PC-3 (cell line): Measurements from ENCODE around the gene LHFPL6. TPM values are rescaled to one million over a fixed set of nuclear protein-coding genes. Genes with fewer than 3 reads are reported as not detected.

Source experiments
- ATAC-seq: fragments of 200-7000 bp; cut with Tn5 transposase; 2 replicates; pipeline ENCODE4 v1.9.1; 2020; ENCODE audit warnings: mild to moderate bottlenecking, moderate library complexity
- BruUV-seq: library from RNA; stranded (reverse); fragments of 400-500 nt; replicated peaks from 2 replicates; lab custom pipeline; 2021; lab: Mats Ljungman, UMichigan
- CTCF ChIA-PET: fragments of 300-600 bp; sonication (Branson Sonifier 250); formaldehyde crosslinking; loops from one replicate; lab custom pipeline; 2022; ENCODE audit warnings: antibody characterized with exemption; lab: Charles Lee
- POLR2A ChIA-PET: fragments of 300-600 bp; sonication (Branson Sonifier 250); formaldehyde crosslinking; loops from one replicate; lab custom pipeline; 2022; ENCODE audit warnings: antibody characterized with exemption; ENCODE audit not compliant: unreplicated experiment; lab: Charles Lee
- DNase-seq: peaks from one replicate; pipeline ENCODE4 v3.0.0-alpha.2; 2015
- H2AFZ ChIP-seq: fragments of 300-600 bp; sonication (generic); 2 replicates; pipeline ENCODE4 v1.6.0; 2016; ENCODE audit warnings: antibody characterized with exemption, low read length
- H3F3A ChIP-seq: fragments of 300-600 bp; sonication (generic); one replicate; pipeline ENCODE4 v1.6.0; 2017; ENCODE audit warnings: antibody characterized with exemption, low read length, control low read depth, mild to moderate bottlenecking; ENCODE audit not compliant: unreplicated experiment
- H3K27ac ChIP-seq: fragments of 300-600 bp; sonication (generic); 2 replicates; pipeline ENCODE4 v1.5.1; 2016; ENCODE audit warnings: mild to moderate bottlenecking, low read length
- H3K27me3 ChIP-seq: fragments of 300-600 bp; sonication (generic); 2 replicates; pipeline ENCODE4 v1.6.1; 2016; ENCODE audit warnings: low read length, mixed read lengths
- H3K36me3 ChIP-seq: fragments of 300-600 bp; sonication (generic); 2 replicates; pipeline ENCODE4 v1.6.1; 2016; ENCODE audit warnings: low read depth, mixed run types, low read length, mixed read lengths
- H3K4me1 ChIP-seq: fragments of 300-600 bp; sonication (generic); 2 replicates; pipeline ENCODE4 v1.5.1; 2016; ENCODE audit warnings: low read length; ENCODE audit not compliant: insufficient read depth
- H3K4me2 ChIP-seq: fragments of 300-600 bp; sonication (generic); 2 replicates; pipeline ENCODE4 v1.6.0; 2016; ENCODE audit warnings: low read length
- H3K4me3 ChIP-seq: fragments of 300-600 bp; sonication (generic); 2 replicates; pipeline ENCODE4 v1.5.1; 2016; ENCODE audit warnings: mild to moderate bottlenecking, low read length, mixed read lengths
- H3K79me2 ChIP-seq: fragments of 300-600 bp; sonication (generic); 2 replicates; pipeline ENCODE4 v1.6.1; 2017; ENCODE audit warnings: low read length, mixed read lengths
- H3K9ac ChIP-seq: fragments of 300-600 bp; sonication (generic); 2 replicates; pipeline ENCODE4 v1.6.0; 2016; ENCODE audit warnings: mild to moderate bottlenecking, low read length
- H3K9me2 ChIP-seq: fragments of 300-600 bp; sonication (generic); replicated peaks from 2 replicates; pipeline ENCODE4 v1.6.1; 2016; ENCODE audit warnings: mixed run types, low read length, mixed read lengths
- H3K9me3 ChIP-seq: fragments of 300-600 bp; sonication (generic); 2 replicates; pipeline ENCODE4 v1.6.1; 2016; ENCODE audit warnings: low read length, mixed read lengths
- H4K20me1 ChIP-seq: fragments of 300-600 bp; sonication (generic); 2 replicates; pipeline ENCODE4 v1.6.1; 2016; ENCODE audit warnings: low read length, mixed read lengths
- EZH2 ChIP-seq: fragments of 300-600 bp; sonication (generic); IDR thresholded peaks from one replicate; pipeline ENCODE4 v1.6.1; 2017; ENCODE audit warnings: antibody characterized with exemption, mild to moderate bottlenecking, low read length; ENCODE audit not compliant: unreplicated experiment
- EZH2phosphoT487 ChIP-seq: fragments of 300-600 bp; sonication (generic); IDR thresholded peaks from 2 replicates; pipeline ENCODE4 v1.6.1; 2018; ENCODE audit warnings: mild to moderate bottlenecking, antibody characterized with exemption, low read length, borderline replicate concordance
- intact Hi-C: fragments of 100-400 bp; cut with micrococcal nuclease; formaldehyde crosslinking; loops from 2 replicates; pipeline ENCODE4 v1.9.0; 2023
- total RNA-seq: library from RNA; depleted of rRNA; stranded (reverse); fragments of >200 nt; gene quantifications from 2 replicates; pipeline ENCODE4 v1.2.3, GENCODE V29; 2014
- TF ChIP-seq, protein P1 (sequence below): fragments of 300-600 bp; sonication (generic); conservative IDR thresholded peaks from 2 replicates; pipeline ENCODE4 v1.5.1; 2017; ENCODE audit warnings: antibody characterized with exemption, low read depth, mild to moderate bottlenecking, low read length

The LHFPL6 gene
- total RNA-seq, 1 experiment from 2014 or later: 7.8 TPM

DNA sequence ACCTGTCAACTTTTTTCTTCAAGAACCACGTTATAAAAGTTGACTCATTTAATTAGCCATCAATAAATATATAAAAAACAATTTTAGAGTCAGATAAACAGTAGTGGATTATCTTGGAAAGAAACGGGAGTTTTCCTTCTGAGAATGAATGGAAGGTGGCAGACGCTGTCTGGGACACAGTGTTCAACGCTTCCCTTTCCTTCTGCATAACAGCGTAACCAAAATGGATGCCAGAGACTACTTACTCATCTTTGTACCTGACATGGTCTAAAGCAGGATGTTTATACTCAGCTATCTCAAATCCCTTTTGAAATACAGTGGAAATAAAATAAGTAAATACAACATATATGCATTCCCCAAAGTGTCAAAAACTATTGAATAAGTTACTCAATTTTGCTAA lies 195.2 kb downstream of the LHFPL6 start:
- H3K4me3 ChIP-seq: no peak overlapping the region
- H4K20me1 ChIP-seq: no peaks in the 10 kb centered on the region
- H3K4me1 ChIP-seq: no peaks in the 10 kb centered on the region
- no TSS peak for BruUV-seq
- no peaks in the 10 kb centered on the region for H3K79me2 ChIP-seq
- intact Hi-C loops: no loop called here
- no peak overlapping the region for H2AFZ ChIP-seq
- DNase-seq (no peak), ATAC-seq (no peak)
- no peak overlapping the region for H3K27ac ChIP-seq
- no peak overlapping the region for H3K9ac ChIP-seq
- no peaks in the 10 kb centered on the region for H3K27me3 ChIP-seq
- no peak overlapping the region for H3K4me2 ChIP-seq
- ChIA-PET POLR2A (no interaction called here), CTCF (no interaction called here)
- H3K9me3 ChIP-seq: no peaks in the 10 kb centered on the region
- no peaks in the 10 kb centered on the region for H3F3A ChIP-seq
- H3K36me3 ChIP-seq: no peaks in the 10 kb centered on the region
- TF ChIP-seq EZH2 (no peak), EZH2phosphoT487 (no peak)
- TF ChIP-seq, protein P1, sequence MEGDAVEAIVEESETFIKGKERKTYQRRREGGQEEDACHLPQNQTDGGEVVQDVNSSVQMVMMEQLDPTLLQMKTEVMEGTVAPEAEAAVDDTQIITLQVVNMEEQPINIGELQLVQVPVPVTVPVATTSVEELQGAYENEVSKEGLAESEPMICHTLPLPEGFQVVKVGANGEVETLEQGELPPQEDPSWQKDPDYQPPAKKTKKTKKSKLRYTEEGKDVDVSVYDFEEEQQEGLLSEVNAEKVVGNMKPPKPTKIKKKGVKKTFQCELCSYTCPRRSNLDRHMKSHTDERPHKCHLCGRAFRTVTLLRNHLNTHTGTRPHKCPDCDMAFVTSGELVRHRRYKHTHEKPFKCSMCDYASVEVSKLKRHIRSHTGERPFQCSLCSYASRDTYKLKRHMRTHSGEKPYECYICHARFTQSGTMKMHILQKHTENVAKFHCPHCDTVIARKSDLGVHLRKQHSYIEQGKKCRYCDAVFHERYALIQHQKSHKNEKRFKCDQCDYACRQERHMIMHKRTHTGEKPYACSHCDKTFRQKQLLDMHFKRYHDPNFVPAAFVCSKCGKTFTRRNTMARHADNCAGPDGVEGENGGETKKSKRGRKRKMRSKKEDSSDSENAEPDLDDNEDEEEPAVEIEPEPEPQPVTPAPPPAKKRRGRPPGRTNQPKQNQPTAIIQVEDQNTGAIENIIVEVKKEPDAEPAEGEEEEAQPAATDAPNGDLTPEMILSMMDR: no peak
- H3K9me2 ChIP-seq: no peaks in the 10 kb centered on the region

DNA sequence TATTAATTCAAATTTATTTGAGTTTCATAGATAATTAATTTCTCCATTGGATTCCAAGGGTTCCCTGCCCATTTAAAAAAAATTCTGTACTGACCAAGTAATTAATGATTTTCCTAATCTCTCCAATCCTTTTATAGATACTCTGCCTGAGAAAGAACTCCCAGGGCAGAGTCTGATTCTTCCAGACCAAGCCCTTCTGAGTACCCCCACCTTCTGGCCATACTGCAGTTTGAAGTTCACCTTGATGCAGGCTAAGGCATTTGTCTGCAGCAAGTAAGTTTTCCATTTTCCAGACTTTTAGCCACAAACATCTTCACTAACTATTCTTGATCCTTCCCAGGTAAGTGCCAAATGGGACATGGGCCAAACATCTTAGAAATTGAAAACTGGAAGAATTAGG lies 195.9 kb downstream of the LHFPL6 start:
- Histone ChIP-seq H3K4me3 (no peak overlapping the region), H4K20me1 (no peaks in the 10 kb centered on the region), H2AFZ (no peak overlapping the region), H3K9me3 (no peaks in the 10 kb centered on the region), H3K4me2 (no peak overlapping the region), H3K36me3 (no peaks in the 10 kb centered on the region), H3F3A (no peaks in the 10 kb centered on the region), H3K4me1 (no peaks in the 10 kb centered on the region), H3K9ac (no peak overlapping the region), H3K79me2 (no peaks in the 10 kb centered on the region), H3K27me3 (no peaks in the 10 kb centered on the region), H3K27ac (no peak overlapping the region), H3K9me2 (no peaks in the 10 kb centered on the region)
- DNase-seq: no peak
- no TSS peak for BruUV-seq
- intact Hi-C loops: no loop called here
- CTCF ChIA-PET: no interaction called here
- POLR2A ChIA-PET: no interaction called here
- TF ChIP-seq EZH2 (no peak), EZH2phosphoT487 (no peak)
- TF ChIP-seq, protein P1: no peak
- no peak for ATAC-seq

DNA sequence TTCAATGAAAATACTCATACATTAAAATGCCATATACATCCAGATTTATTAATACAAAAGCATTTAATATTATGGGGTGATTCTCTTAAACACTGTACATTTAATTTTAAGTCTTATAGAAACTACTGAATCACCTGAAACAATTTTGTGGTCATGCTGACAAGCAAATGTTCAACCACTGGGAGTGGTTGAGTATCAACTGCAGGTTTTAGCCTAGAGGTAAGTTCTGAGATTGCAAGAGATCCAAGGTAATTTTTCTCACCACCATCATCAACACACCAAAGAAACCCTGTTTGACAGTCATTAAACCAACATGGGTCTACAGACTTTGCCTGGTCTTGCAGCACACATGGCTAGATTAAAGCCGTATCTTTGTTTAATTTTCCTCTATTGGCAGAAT lies 196.3 kb downstream of the LHFPL6 start:
- ChIA-PET POLR2A (no interaction called here), CTCF (no interaction called here)
- Histone ChIP-seq H3K79me2 (no peaks in the 10 kb centered on the region), H3K27ac (no peak overlapping the region), H3K4me1 (no peaks in the 10 kb centered on the region), H3K4me3 (no peak overlapping the region), H3K9me2 (no peaks in the 10 kb centered on the region), H3F3A (no peaks in the 10 kb centered on the region), H3K9ac (no peak overlapping the region), H4K20me1 (no peaks in the 10 kb centered on the region), H2AFZ (no peak overlapping the region), H3K36me3 (no peaks in the 10 kb centered on the region), H3K4me2 (no peak overlapping the region), H3K27me3 (no peaks in the 10 kb centered on the region), H3K9me3 (no peaks in the 10 kb centered on the region)
- intact Hi-C loops: no loop called here
- DNase-seq (peak; percentile 40), ATAC-seq (peak; percentile 20; the same call in 1 of the 2 replicates)
- BruUV-seq: no TSS peak
- TF ChIP-seq EZH2phosphoT487 (no peak), EZH2 (no peak)
- TF ChIP-seq, protein P1: peak; percentile 39
